Kasumi-1 (cell line): ENCODE measurements around the gene TAF10.

Source experiments
- DNase-seq, 2 experiments: peaks; one replicate each; lab custom pipeline; 2025; lab: John Stamatoyannopoulos, UW

The TAF10 gene

DNA sequence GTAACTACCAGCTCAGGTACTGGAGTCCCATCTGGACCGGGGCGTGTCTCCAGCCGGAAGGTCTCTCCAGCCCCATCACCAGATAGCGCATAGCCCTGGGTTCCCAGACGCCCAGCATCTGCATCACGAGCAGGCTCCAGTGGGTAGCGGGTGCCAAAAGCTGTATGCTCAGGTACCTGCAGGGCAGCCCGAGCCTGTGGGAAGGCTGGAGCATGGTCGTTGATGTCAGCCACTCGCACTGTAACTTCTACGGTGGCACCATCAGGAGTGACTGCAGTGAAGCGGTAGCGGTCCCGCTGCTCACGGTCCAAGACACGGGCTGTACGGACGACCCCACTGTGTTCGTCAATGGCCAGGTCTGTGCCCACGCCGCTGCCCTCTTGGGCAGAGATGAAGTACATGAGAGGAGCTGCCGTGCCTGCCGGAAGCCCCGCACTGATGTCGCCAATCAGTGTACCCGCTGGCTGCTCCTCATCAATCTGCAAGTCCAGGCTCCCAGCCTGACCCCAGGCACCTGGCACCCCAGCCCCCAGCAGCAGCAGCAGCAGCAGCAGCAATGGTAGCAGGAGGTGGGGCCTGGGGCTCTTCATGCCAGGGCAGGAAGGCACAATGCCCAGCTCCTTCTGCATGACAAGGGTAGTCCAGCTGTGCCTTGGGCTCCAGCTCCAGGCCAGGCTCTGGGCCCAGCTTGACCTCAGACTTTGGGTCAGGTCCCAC is 29.1 kb upstream of the TAF10 start:
- no peak for DNase-seq

DNA sequence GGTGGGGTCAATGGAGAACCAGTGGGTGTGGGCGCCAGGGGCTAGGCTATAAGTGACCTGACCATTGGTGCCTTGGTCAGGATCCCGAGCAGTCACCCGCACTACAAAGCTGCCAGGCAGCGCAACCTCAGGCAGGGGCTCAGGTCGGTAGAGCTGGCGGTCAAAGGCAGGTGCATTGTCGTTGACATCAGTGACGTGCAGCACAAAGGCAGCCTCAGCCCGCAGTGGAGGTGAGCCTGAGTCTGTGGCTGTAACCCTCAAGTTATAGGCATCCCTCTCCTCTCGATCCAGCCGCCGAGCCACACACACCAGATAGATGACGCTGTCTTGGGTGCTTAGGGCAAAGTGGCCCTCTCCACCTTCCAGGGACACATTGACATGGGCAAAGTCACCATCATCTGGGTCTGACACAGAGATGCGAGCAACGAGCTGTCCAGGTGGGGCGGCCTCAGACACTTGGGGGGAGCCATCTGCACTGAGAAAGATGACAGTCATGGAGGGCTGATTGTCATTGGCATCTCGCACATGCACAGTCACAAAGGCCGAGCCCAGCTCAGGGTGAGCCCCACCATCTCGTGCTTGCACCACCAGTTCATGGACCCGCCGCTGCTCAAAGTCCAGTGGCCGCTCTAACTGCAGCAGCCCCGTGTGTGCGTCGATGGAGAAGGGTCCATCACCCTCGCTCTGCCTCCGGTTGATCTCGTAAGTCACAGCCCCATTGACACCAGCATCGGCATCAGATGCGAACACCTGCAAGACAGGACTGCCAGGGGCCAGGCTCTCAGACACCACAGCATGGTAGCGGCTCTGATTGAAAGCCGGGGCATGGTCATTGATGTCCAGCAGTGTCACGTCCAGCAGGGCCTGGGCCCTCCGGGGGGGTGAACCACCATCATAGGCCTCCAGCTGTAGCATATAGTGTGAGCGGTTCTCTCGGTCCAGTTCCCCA is 28.3 kb upstream of the TAF10 start:
- DNase-seq, result no peak

DNA sequence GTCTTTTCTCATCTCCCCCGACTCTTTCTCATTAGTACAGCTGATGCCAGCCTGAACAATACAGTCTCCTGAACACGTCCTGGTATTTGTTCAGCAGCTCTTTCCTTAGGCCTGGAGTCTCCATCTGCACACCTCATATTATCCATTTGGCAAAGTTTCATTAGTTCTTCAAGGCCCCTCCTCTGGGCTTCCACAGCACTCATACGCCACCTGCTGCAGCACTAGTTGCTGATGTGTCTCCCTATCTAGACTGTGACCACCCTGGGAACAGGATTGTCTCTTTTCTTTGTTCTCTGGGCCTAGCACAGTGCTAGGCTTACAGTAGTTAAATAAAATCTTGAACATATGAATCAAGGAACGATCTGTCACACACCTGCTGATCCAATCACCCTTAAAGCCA is 26.4 kb upstream of the TAF10 start:
- no peak for DNase-seq

DNA sequence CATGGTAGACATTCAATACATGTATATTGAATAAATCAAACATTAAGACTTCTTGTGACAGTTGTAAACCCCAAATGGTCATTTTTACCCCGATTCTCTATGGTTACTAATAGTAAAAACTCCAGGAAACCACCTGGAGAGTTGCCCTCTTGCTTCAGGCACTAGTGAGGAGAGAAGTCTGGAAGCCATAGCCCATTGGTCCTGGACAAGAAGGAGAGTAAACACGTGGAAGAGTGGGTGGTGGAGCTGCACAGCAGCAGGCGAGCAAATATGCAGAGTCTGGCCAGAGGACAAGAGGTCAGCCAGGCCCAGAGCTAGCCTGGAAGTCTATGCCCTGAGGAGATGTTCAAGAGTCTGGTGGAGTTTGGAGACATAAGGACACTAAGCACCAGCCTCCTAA is 25.9 kb upstream of the TAF10 start:
- no peak for DNase-seq

DNA sequence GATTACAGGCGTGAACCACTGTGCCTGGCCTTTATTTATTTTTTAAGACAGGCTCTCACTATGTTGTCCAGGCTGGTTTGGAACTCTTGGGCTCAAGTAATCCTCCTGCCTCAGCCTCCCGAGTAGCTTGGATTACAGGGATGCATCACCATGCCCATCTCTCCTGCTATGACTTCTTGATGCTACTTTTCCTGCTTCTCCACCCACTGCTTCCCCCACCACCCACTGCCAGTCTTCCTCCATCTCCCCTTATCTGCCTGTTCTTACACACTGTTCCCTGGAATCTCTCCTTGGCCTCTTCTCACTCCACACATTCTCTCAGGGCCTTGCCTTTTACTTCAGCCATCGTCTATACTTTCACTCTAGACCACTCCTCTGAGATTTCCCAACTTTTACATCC is 24.5 kb upstream of the TAF10 start:
- no peak for DNase-seq

DNA sequence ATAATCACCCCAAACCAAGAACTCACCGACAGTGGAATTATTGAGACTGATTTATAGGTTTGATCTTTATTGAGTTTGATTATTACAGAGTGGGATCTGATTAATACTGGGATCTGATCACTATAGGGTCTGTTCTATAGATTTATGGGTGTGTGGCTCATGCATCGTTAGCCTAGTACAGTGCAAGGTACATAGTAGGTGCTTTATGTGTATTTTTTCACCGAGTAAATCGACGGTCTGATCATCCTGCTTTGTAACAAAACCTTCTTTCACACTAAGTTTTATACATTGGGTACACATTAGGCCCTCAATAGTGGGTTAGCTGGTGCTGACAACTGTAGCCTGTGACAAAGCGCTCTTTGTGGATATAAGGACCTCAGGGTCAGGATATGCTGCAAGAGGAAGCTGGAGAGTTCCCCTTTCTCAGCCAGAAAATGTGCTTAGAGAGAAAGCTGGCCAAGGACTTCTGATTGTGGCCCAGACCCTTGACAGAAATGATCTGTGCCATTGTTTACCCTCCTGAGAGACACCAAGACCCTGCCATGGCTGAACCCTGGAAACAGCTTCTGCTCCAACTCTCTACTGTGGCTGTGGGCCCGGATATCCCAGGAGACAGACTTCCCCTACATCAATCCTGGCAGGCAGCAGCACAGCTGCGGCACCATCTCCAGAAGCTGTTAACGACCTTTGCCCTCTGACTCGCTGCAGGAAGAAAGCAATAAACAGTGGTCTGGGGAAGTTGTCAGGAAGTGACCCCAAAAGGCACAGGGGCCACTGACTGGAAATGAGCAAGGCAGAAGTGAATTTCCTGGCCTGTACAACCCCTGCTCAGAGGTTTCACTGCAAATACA is 23.3 kb upstream of the TAF10 start:
- peak; percentile 80 to 87 for DNase-seq

DNA sequence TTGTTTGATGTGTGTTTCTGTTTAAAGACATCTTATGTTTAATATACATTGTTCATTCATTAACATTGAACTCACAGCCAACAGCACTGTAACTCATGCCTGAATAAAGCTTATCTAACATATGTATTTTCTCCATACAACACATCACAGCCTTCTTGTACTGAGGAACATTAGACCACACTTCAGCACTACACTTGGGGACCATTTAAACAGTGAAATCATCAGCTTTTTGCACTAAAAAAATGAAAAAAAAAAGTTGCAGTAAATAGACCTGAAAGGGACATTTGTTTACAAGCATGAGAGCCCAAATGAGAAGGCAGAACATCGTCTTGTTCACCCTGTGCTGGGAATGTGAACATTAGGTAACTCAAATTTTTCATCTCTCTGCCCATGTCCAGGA is 22.5 kb upstream of the TAF10 start:
- DNase-seq, result no peak

DNA sequence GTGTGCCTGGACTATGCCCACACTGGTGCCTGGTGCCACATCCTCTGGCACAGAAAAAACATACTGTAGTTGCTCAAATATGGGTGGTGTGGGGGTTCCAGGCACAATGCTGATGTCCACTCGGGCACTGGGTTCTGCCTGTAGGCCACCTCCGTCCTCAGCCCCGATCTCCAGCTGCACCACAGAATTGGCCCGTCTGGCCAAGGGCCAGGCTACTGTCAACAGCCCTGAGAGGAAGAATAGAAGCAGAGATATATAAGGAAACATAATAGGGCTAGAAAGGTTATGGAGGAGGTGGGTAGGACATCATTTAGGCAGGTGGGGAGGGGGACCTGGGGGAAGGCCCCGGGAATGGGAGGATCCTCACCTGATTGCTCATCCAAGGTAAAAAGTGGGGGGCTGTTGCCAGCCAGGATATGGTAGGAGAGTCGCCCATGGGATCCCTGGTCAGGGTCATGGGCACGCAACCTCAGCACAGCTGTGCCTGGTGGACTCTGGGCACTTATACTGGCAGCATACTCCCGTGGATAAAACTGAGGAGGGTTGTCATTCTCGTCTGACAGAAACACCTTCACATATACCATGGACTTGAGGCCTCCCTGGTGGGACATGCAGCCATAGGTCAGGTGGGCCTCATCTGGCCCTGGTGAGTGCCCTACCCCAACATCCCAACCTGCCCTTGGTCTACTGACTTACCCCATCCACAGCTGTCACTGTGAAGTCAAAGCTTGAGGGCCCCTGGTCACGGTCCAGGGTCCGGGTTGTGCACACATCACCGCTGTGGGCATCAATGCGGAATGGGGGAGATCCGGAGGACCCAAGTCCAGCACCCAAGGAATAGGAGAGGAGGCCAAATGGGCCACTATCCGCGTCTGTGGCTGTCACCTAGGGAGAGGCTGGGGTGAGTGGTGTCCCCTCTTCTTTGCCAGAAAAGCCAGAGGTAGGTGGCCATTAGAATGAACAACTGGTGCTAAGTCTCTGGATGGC is 21.7 kb upstream of the TAF10 start:
- DNase-seq, result no peak

DNA sequence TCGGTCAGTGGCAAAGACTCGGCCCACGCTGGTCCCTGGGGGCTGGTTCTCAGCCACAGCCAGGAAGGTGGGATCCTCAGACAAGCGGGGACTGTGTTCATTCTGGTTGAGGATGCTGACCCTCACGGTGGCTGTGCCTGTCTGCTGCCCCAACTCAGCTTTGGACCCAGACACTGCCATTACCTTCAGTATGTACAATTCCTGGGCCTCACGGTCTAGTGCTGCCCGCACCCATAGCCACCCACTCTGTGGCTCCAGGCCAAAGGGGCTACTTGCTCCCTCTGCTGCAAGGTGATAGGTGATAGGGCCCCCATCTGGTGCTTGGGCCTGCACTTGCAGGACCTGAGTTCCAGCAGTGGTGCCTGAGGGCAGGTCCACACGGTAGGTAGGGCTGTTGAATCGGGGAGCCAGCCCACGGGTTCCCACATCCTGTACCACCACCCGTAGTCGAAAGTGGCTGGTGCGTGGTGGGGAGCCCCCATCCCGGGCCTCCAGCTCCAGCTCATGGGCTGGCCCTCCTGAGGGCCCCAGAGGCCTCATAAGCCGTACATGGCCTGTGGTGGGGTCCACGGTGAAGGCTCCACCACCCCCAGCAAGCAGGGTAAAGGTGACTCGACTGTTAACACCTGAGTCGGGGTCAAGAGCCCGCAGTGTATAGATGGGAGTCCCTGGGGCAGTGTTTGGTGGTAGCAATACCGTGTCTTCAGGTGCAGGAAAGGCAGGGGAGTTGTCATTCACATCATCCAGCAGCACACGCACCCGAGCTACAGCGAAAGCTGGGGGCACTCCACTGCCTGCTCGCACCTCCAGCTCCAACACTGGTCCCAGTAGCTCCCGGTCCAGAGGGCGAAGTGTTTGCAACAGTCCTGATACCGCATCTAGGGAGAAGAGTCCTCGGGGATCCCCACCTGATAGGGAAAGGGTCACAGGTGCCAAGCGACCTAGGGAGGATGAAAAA is 20.4 kb upstream of the TAF10 start:
- no peak for DNase-seq

DNA sequence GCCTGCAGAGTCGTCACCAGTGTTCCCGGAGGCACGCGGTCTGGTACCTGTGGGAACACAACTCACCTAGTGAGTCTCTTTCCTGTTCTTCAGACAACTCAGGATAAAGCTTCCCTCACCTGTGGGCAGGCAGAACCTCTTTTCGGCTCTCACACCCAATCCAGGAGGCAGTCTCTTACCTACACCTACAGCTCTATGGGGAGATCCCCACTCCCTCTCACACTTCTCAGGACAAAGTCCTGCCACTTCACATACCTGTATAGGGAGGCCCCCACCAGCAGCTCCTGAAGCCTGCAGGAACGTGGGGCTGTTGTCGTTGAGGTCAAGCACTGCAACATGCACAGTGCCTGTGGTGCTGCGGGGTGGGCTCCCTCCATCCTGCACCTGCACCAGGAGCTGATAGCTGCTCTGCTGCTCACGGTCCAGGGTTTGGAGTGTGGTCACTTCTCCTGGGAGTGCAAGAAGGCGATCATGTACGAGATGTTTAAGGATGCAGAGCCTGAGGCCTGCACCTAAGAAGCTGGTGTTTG is 19.4 kb upstream of the TAF10 start:
- DNase-seq, result no peak

DNA sequence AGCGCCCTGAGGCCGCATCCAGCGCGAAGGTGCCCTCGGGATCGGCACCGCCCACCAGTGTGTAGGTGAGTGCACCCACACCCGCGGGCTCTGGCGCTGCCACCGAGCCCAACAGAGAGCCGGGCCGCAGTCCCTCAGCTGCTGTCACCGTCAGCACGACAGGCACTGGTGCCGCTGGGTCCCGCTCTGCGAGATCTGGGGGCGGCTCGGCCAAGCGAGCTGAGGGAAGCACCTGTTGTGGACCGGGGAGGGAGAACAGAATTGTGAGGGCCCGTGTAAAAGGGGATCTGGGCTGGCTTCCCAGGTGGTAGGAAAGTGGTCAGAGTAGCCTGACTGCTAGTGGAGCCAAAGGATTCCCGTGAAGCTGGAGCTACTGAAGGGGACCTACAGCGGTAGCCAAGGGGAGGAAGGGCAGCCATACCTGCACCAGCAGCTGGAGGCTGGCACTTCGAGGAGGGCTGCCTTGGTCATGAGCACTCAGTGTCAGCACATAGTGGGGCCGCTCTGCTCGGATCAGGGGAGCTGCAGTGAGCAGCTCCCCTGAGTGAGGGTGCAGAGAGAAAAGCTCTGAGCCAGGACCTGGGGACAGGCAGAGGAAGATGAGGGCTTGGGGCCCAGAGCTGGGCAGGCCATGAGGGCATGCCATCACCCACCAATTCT is 18.7 kb upstream of the TAF10 start:
- no peak for DNase-seq

DNA sequence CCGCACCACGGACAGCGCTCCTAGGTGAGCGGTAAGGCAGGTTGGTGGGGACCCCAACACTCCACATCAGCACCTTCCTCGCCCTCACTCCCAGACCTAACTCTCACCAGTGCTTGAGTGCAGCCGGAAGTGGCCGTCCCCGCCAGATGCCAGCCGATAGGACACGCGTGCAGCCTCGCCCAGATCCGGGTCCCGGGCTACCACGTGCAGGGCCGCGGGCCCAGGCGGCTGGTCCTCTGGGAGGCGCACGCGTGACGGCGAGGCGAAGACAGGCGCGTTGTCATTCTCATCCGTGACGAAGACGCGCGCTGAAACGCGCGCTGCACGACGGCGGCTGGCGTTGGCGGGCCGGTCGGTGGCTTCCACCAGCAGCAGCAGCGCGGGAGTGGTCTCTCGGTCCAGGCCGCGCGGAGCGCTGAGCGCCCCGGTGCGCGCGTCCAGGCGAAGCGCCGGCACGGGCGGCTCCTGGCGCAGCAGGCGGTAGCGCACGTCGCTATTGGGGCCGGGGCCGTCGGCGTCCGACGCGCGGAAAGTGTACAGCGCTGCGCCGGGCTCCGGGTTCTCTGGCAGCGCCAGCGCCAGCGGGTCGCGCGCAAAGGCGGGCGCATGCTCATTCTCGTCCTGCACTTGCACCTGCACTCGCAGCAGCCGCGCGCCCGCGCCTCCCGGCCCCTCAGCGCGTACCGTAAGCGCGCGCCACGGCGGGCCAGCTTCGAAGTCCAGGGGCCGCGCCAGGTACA is 18.0 kb upstream of the TAF10 start:
- no peak for DNase-seq

DNA sequence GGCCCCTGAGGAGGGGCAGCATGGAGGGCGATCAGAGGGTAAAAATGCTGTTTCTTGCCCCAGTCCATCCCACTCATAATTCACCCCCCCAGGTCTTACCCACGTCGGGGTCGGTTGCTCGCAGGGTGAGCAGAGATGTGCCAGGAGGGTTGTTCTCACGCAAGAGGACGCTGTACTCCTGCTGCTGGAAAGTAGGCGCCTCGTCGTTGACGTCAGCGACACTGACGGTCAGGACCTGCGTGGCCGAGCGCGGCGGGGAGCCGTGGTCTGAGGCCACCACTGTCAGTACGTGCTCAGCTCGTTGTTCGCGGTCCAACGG is 17.5 kb upstream of the TAF10 start:
- DNase-seq, result no peak

DNA sequence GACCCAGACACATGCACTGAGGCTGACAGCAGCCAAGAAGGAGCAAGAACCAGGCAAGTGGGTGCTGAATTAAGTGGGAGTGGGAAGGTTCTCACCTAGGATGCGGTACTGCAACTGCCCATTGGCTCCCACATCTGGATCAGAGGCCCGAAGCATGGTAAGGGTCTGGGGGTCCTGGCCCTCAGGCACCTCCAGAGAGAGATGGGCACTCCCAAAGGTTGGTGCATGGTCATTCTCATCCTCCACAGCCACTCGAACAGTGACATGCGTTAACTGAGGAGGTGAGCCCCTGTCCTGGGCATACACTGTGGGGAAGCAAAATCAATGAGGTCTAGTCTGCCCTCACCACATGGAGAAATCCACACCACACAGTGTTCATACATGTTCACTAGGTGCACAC is 16.5 kb upstream of the TAF10 start:
- DNase-seq, result no peak

DNA sequence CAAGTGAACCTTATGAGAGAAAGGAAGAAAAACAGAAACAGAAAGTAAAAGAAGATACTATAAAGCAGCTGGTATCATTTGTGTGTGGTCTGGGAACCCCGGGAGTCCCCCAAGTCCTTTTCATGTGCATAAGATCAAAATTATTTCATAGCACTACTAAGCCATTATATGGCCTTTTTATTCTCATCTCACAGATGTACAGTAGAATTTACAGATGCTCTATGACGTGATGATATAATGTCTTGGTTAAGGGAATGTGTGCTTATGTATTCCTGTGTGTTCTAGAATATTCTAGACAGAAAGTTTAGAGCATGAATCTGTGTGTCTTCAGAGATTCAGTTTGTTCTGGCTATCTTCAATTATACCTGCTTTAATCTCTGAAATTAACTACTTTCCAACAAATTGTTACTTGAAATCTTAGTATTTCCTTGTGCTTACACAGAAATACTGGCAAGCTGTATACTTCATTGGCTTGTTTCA is 15.8 kb upstream of the TAF10 start:
- DNase-seq, result no peak

DNA sequence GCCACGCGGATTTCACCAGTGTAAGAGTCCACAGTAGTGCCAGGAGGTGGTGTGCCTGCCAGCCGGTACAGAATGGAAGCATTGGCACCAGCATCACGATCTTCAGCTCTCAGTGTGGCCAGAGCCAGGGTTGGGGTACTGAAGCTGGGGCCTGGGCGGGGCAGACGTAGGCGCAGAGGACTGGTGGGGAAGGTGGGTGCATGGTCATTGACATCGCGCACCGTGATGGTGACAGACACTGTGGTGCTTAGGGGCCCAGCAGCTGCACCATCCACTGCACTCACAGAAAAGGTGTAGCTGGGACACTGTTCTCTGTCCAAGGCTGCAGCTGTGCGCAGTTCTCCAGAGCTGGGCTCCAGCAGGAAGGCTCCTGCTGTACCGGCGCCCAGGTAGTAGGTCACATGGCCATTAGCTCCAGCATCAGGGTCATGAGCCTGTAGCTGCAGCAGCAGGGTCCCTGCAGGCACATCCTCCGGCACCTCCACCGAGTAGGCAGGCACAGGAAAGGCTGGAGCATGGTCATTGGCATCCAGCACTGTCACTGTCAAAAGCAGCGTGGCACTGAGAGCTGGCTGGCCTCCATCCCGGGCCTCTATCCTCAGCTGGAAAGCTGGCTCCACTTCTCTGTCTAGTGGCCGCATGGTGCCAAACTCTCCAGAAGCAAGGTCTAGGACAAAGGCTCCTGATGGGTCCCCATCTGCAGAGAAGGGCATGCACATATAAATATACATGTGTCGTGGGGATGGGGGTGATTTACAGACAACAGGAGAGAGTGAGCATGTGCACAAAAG is 15.2 kb upstream of the TAF10 start:
- DNase-seq, result no peak

DNA sequence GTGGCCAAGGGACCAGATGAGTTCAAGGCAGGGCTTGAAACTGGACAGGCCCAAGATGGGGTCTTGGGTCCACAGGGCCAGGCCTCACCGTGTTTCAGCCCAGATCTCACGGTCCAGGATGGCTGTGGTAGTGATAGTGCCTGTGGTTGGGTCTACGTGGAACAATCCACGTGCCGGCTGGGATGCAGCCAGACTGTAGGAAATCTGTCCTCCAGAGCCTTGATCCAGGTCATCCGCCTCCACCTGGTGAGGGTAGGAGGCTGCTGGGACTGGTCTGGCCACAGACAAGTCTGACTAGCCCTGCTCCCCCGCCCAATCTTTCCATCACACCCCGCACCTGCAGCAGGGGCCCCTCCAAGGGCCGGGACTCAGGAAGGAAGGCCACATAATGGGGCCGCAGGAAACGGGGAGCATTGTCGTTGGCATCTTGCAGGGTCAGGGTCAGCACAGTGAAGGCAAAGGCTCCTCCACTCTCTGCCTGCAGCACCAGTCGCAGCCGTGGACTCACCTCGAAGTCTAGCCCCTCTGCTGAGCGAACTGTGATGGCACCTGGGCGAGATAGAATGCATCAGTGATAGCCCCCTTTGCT is 13.9 kb upstream of the TAF10 start:
- no peak for DNase-seq
